Upper lobe of left lung (tissue), 6 donors: ENCODE measurements around the gene BAAT. TPM values are rescaled to one million over a fixed set of nuclear protein-coding genes. Genes with fewer than 3 reads are reported as not detected.

Experiments
- ATAC-seq, 2 donors: fragments of 200-7000 bp; cut with Tn5 transposase; one replicate each; pipeline ENCODE4 v1.9.1; 2022; ENCODE audit warnings: mild to moderate bottlenecking in 2 of 2, moderate library complexity in 2 of 2; ENCODE audit not compliant: low FRiP score in 2 of 2
- DNase-seq, 2 donors: peaks; one replicate each; pipeline ENCODE4 v3.0.0-alpha.2; 2019 to 2020
- H3K27ac ChIP-seq, 4 donors: fragments of 200-600 bp; sonication (generic); one replicate each; pipeline ENCODE4 v1.5.1; 2016 to 2019
- H3K27me3 ChIP-seq, 4 donors: fragments of 200-600 bp; sonication (generic); one replicate each; pipeline ENCODE4 v1.5.1; 2017 to 2019
- H3K36me3 ChIP-seq, 4 donors: fragments of 200-600 bp; sonication (generic); one replicate each; pipeline ENCODE4 v1.5.1; 2016 to 2019
- H3K4me1 ChIP-seq, 4 donors: fragments of 200-600 bp; sonication (generic); one replicate each; pipeline ENCODE4 v1.5.1; 2018 to 2019
- H3K4me3 ChIP-seq, 4 donors: fragments of 200-600 bp; sonication (generic); one replicate each; pipeline ENCODE4 v1.5.1; 2017 to 2019; ENCODE audit warnings: mild to moderate bottlenecking in 2 of 4, moderate library complexity in 1 of 4
- H3K9me3 ChIP-seq, 4 donors: fragments of 200-600 bp; sonication (generic); one replicate each; pipeline ENCODE4 v1.5.1; 2018 to 2019
- CTCF ChIP-seq, 6 experiments: fragments of 450-650 bp in 4 of 6; fragments of 200-600 bp in 2 of 6; sonication (generic) in 2 of 6; IDR thresholded peaks; one replicate each; pipeline ENCODE4 v1.5.1; 2016 to 2019; ENCODE audit warnings: antibody characterized with exemption in 6 of 6
- EP300 ChIP-seq, 4 donors: sonication (generic); formaldehyde crosslinking; IDR thresholded peaks; one replicate each; pipeline ENCODE4 v1.5.1; 2017; ENCODE audit warnings: antibody characterized with exemption in 4 of 4, control low read depth in 2 of 4
- POLR2A ChIP-seq, 4 donors: fragments of 450-650 bp; IDR thresholded peaks; one replicate each; pipeline ENCODE4 v1.5.1; 2016 to 2017; ENCODE audit warnings: antibody characterized with exemption in 4 of 4, mild to moderate bottlenecking in 2 of 4
- POLR2AphosphoS5 ChIP-seq, 2 donors: sonication (generic); formaldehyde crosslinking; IDR thresholded peaks; one replicate each; pipeline ENCODE4 v1.5.1; 2017; ENCODE audit warnings: antibody characterized with exemption in 2 of 2
- WGBS, 2 donors: methylation state at CpG; one replicate each; pipeline ENCODE4 v1.1.5; 2017 to 2018; 5-methylcytosine and 5-hydroxymethylcytosine counted together
- total RNA-seq, 6 donors: library from RNA; depleted of rRNA in 4 of 6; stranded (reverse); fragments of >200 nt in 4 of 6; gene quantifications; one replicate each; pipeline versions ENCODE4 v1.1.0 to v1.2.1, GENCODE V29; 2016 to 2021
- donor health status: DM: no; HTN: no; CAD: no; lungs with moderate emphysema.
- donor health status: DM: no; HTN: yes; CAD: no; lungs with severe emphysema.

BAAT gene
- total RNA-seq, 6 donors from 2014 or later = 1.7 to 3.3 TPM; not detected in 4

GRCh38 chr9:101418518-101419430, 34.0 kb upstream of the BAAT start:
- WGBS, 2 donors = 74 to 76% methylated on average over 7 of the region's 7 CpGs
- no peak overlapping the region for H3K27ac ChIP-seq
- no peaks in the 10 kb centered on the region for H3K36me3 ChIP-seq
- no peaks in the 10 kb centered on the region for H3K27me3 ChIP-seq
- no peaks in the 10 kb centered on the region for H3K4me1 ChIP-seq
- no peak overlapping the region for H3K4me3 ChIP-seq
- TF ChIP-seq EP300 (IDR thresholded peaks at IDR 0.05) (no peak), POLR2AphosphoS5 (IDR thresholded peaks at IDR 0.05) (no peak)
- ATAC-seq = no peak
- DNase-seq = no peak
- H3K9me3 ChIP-seq = peaks cover 20 to 28% (median 21%) of the 10 kb centered on the region in 4 donors

- Histone ChIP-seq H3K27me3 (no peaks in the 10 kb centered on the region), H3K4me3 (no peak overlapping the region), H3K27ac (no peak overlapping the region), H3K9me3 (peaks cover 27 to 36% (median 29%) of the 10 kb centered on the region in 4 donors), H3K36me3 (no peaks in the 10 kb centered on the region), H3K4me1 (no peaks in the 10 kb centered on the region)
- TF ChIP-seq POLR2AphosphoS5 (IDR thresholded peaks at IDR 0.05) (no peak), POLR2A (IDR thresholded peaks at IDR 0.05) (no peak), CTCF (IDR thresholded peaks at IDR 0.05) (no peak), EP300 (IDR thresholded peaks at IDR 0.05) (no peak)
- no peak for ATAC-seq
- DNase-seq = no peak
Observed at GRCh38 chr9:101417977-101418376, 33.2 kb upstream of the BAAT start.

GRCh38 chr9:101417389-101417788, 32.6 kb upstream of the BAAT start:
- TF ChIP-seq EP300 (IDR thresholded peaks at IDR 0.05) = no peak
- no peak for TF ChIP-seq CTCF (IDR thresholded peaks at IDR 0.05)
- TF ChIP-seq POLR2AphosphoS5 (IDR thresholded peaks at IDR 0.05) = no peak
- no peak for TF ChIP-seq POLR2A (IDR thresholded peaks at IDR 0.05)
- no peaks in the 10 kb centered on the region for H3K4me1 ChIP-seq
- ATAC-seq = no peak
- H3K36me3 ChIP-seq = no peaks in the 10 kb centered on the region
- no peak for DNase-seq
- H3K27ac ChIP-seq = no peak overlapping the region
- H3K9me3 ChIP-seq = peaks cover 32 to 42% (median 35%) of the 10 kb centered on the region in 4 donors
- no peaks in the 10 kb centered on the region for H3K27me3 ChIP-seq
- H3K4me3 ChIP-seq = no peak overlapping the region

GRCh38 chr9:101415578-101415977, 30.8 kb upstream of the BAAT start:
- H3K36me3 ChIP-seq = no peaks in the 10 kb centered on the region
- TF ChIP-seq EP300 (IDR thresholded peaks at IDR 0.05) = no peak
- TF ChIP-seq POLR2A (IDR thresholded peaks at IDR 0.05) = no peak
- TF ChIP-seq POLR2AphosphoS5 (IDR thresholded peaks at IDR 0.05) = no peak
- no peak for TF ChIP-seq CTCF (IDR thresholded peaks at IDR 0.05)
- H3K4me3 ChIP-seq = no peak overlapping the region
- peaks cover 48 to 60% (median 52%) of the 10 kb centered on the region in 4 donors for H3K9me3 ChIP-seq
- H3K27ac ChIP-seq = no peak overlapping the region
- DNase-seq = no peak
- H3K4me1 ChIP-seq = no peaks in the 10 kb centered on the region
- no peak for ATAC-seq
- H3K27me3 ChIP-seq = no peaks in the 10 kb centered on the region

GRCh38 chr9:101414839-101415238, 30.0 kb upstream of the BAAT start:
- no peak for TF ChIP-seq POLR2AphosphoS5 (IDR thresholded peaks at IDR 0.05)
- TF ChIP-seq CTCF (IDR thresholded peaks at IDR 0.05) = no peak
- TF ChIP-seq POLR2A (IDR thresholded peaks at IDR 0.05) = no peak
- Histone ChIP-seq H3K36me3 (no peaks in the 10 kb centered on the region), H3K9me3 (peaks cover 56 to 68% (median 59%) of the 10 kb centered on the region in 4 donors), H3K27ac (no peak overlapping the region), H3K4me1 (no peaks in the 10 kb centered on the region), H3K4me3 (no peak overlapping the region), H3K27me3 (no peaks in the 10 kb centered on the region)
- no peak for ATAC-seq
- DNase-seq = no peak
